Measurements from ENCODE around the gene NALF2.
A peak's percentile ranks its signal among the peaks of the same experiment; 100 is the strongest.

Gene NALF2

DNA sequence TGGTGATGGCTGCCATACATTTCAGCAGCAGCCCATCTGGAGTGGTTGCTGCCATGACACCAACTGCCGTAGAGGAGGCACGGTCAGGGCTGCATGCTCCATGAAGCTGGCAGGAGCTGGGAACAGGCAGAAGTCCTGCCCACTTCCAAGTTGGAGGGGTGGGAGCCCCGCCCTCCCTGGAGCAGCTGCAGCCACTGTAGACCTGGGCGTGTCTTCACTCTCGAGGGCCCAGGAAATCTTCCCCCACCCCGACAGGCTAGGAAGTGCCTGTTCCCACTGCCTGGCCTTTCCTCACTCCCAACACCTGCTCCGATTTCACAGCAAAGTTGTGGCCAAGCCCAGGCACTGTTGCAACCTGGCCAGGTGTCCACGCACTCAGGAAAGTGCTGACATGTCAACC is 42.3 kb downstream of the NALF2 start:
- no peak overlapping the region for H3K4me3 ChIP-seq (replicated peaks; ENCODE audit: low read depth, low read length)
- TF ChIP-seq, protein P1, sequence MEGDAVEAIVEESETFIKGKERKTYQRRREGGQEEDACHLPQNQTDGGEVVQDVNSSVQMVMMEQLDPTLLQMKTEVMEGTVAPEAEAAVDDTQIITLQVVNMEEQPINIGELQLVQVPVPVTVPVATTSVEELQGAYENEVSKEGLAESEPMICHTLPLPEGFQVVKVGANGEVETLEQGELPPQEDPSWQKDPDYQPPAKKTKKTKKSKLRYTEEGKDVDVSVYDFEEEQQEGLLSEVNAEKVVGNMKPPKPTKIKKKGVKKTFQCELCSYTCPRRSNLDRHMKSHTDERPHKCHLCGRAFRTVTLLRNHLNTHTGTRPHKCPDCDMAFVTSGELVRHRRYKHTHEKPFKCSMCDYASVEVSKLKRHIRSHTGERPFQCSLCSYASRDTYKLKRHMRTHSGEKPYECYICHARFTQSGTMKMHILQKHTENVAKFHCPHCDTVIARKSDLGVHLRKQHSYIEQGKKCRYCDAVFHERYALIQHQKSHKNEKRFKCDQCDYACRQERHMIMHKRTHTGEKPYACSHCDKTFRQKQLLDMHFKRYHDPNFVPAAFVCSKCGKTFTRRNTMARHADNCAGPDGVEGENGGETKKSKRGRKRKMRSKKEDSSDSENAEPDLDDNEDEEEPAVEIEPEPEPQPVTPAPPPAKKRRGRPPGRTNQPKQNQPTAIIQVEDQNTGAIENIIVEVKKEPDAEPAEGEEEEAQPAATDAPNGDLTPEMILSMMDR (IDR thresholded peaks at IDR 0.05; ENCODE audit: low read length, missing control alignments): no peak
- no peak for DNase-seq (ENCODE audit: low read depth)

DNA sequence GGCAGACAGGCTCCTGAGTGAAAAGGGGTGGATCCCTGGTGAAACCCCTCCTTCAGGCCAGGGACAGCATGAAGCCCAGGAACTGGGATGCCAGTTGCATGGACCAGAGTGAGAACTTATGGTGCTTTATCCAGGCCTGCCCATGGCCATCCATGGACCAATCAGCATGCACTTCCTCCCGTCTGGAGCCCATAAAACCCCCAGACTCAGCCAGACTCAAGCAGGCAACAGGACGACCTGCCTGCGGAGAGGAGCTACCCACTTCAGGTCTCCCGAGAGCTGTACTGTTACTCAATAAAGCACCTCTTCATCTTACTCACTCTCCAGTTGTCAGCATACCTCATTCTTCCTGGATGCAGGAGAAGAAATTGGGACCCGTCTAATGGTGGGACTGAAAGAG is 42.9 kb downstream of the NALF2 start:
- H3K4me3 ChIP-seq (replicated peaks; ENCODE audit: low read depth, low read length): no peak overlapping the region
- TF ChIP-seq, protein P1 (IDR thresholded peaks at IDR 0.05; ENCODE audit: low read length, missing control alignments): no peak
- DNase-seq (ENCODE audit: low read depth): no peak

DNA sequence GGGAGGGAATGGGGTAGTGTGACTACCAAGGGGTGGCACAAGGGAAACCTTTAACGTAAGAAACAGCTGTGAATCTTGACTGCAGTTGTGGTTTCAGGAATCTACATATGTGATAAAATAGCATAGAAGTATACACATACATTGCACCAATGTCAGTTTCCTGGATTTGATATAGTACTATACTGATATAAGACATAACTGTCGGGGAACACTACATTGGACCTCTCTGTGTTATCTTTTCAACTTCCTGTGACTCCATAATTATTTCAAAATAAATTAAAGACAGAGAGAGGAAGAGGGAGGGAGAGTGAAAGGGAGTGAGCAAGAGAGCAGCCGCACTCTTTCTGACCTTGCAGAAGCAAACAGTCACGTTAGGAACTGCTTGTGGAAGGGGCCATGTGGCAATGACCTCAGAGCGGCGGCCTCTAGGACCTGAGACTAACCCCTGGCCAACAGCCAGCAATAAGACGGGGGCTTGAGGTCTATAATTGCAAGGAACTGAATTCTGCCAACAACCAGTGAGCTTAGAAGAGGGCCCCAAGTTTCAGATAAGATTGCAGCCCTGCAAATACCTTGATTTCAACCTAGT is 47.4 kb downstream of the NALF2 start:
- DNase-seq (ENCODE audit: low read depth): peak; percentile 61
- no peak overlapping the region for H3K4me3 ChIP-seq (replicated peaks; ENCODE audit: low read depth, low read length)
- TF ChIP-seq, protein P1 (IDR thresholded peaks at IDR 0.05; ENCODE audit: low read length, missing control alignments): no peak

DNA sequence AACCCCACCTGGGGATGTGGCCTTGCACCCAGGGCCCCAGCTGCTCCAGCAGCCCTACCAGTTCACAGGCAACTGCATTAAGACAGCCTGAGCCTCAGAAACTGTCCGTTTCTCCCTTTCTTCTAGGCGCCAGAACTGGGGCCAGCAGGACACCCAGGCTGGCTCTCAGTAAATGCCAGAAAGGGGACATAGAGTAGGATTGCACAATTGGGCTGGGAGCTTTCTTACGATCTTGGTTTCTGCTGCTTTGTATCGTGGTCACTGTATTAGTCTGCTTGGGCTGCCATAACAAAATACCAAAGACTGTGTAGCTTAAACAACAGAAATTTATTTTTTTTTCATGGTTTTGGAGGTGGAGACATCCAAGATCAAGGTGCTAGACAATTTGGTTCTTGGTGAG is 48.4 kb downstream of the NALF2 start:
- TF ChIP-seq, protein P1 (IDR thresholded peaks at IDR 0.05; ENCODE audit: low read length, missing control alignments): no peak
- no peak overlapping the region for H3K4me3 ChIP-seq (replicated peaks; ENCODE audit: low read depth, low read length)
- DNase-seq (ENCODE audit: low read depth): peak; percentile 27

Data from fibroblast of pulmonary artery (primary cell).